ENCODE results near the gene PLB1.

PLB1 gene

DNA sequence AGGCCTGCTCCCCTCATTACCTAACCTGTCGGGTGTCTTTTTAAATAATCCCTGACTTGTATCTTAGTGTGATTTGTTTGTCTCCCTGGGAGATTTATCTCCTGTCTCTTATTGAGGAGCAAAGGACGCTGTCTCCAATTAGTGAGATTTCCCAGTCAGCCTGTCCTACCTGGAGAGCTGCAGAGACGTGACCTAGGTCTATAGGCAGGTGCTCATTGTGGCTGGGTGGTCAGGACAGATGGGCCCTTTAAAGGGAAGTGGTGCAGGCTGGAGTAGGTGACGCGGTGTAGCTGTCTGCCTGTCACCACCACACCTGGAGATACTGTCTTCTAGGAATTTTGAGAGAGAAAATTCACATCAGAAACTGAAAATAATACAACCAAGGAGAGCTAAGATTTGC lies 28.0 kb downstream of the PLB1 start:
- intact Hi-C loops (cut with DNase I), result no loop called here

DNA sequence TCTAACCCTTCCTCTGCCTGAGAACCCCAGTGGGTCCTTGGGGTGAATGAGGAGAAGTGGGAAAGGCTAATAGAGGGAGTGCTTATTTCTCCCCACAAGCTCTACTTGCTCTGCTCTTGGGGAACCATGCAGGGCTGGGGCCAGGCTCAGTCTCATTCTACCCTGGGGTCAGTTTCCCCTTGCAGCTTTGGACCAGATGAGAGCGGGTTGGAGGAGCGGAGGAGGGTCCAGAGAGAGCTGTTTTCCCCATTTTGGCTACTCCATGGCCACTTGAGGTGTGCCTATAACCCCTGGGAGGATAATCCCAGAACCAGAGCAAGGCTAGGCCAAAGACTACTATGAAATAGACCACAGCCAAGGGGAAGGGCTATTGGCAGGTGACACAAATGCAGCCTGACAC lies 29.6 kb downstream of the PLB1 start:
- intact Hi-C loops (cut with DNase I), result no loop called here

More for the DNA sequence above, 28.0 kb downstream of the PLB1 start:
- no peak for DNase-seq

DNA sequence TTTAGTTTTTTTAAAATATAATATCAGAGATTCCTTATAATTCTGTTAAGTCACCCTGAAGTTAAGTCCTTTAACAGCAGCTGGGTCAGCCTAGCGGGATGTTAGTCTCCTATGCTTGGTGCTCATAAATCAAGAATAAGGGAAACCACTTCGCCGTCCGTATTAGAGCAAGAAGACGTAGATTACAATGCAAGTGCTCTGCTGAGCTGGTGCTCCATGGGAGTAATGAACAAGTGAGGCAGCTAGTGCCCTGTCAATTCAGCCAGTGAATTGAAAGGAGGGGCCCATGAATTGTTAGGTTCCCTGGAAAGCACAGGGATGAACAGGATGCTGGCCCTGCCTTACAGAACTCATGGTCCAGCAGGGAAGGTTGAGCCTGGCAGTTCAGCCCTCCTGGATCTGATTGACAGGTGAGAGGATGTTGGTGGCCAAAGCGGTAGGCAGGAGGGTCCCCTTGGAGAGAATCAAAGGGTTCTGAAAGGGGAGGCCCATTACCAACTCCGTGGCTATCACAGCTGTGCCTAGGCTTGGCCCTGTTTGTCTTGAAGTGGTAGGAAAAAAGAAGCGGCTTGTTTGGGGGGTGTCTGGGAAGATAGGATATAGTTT lies 30.8 kb downstream of the PLB1 start:
- DNase-seq, result peak in 2 of 42 donors; percentile 28 to 30

More for the DNA sequence above, 29.6 kb downstream of the PLB1 start:
- DNase-seq, result no peak

DNA sequence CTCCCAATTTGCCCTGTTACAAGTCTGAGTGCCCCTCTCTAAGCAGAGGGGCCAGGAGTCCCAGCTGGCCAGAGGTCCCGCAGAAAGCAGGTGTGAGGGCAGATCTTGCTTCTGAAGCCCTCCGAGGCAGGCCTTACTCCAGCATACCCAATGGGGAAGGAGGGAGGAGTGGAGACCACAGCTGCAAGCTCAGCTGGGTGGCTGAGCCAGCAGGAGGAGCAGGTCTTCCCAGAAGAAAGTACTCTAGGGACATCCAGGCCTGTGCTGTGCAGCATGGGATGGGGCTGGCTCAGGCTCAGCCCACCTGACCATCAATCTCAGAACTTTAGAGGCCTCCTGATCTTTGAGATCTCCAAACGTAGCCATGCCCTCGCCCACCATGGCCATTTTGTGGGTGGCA lies 31.3 kb downstream of the PLB1 start:
- peak in 2 of 42 donors; percentile 22 to 29 for DNase-seq
- intact Hi-C loops (cut with DNase I), result no loop called here

More for the DNA sequence above, 30.8 kb downstream of the PLB1 start:
- intact Hi-C loops (cut with DNase I), result no loop called here

DNA sequence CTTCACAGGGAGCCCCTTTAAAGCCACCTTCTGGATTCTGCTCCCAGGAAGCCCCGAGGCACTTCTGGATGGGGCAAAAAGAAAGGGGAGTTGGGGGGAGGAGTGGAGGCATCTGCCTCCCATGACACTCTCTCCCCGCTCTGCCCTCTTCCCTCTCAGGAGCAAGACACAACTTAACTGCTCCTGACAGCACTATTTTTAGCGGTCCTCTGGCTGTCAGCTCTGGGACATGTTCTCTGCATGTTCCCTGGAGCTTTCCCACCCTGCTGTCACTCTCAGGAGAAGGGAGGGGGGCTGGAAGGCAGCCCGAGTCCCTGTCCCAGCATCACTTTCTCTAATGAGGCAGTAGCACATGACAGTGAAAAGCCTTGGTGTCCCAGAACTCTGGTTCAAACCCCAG lies 32.3 kb downstream of the PLB1 start:
- intact Hi-C loops (cut with DNase I), result no loop called here
- DNase-seq, result peak in 38 of 42 donors; percentile 9 to 90 (median 63)

GRCh38 chr2:28530782-28531181 lies 34.9 kb downstream of the PLB1 start:
- intact Hi-C loops (cut with DNase I), result no loop called here
- no peak for DNase-seq

- DNase-seq, result no peak
- intact Hi-C loops (cut with DNase I), result no loop called here
Measured at GRCh38 chr2:28532399-28532798, 36.5 kb downstream of the PLB1 start.

- intact Hi-C loops (cut with DNase I), result no loop called here
- DNase-seq, result peak in 1 of 42 donors; percentile 22
Measured at GRCh38 chr2:28533044-28533680, 37.3 kb downstream of the PLB1 start.

DNA sequence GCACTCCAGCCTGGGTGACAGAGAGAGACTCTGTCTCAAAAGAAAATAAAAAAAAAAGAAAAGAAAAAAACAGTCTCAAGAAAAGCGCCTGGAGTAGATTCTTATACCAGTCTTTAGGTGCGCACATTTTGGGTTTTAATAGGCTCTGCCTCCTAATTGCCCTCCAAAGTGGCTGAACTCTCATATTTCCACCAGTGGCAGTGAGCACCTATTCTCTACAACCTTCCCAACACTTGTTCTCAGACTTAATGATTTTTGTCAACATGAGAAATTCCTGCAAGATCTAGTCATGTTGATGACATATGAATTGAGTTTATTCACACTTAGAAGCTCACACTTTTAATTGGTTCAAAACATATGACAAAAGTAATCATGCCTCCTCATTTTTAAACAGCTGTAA lies 39.0 kb downstream of the PLB1 start:
- intact Hi-C loops (cut with DNase I), result no loop called here
- no peak for DNase-seq

DNA sequence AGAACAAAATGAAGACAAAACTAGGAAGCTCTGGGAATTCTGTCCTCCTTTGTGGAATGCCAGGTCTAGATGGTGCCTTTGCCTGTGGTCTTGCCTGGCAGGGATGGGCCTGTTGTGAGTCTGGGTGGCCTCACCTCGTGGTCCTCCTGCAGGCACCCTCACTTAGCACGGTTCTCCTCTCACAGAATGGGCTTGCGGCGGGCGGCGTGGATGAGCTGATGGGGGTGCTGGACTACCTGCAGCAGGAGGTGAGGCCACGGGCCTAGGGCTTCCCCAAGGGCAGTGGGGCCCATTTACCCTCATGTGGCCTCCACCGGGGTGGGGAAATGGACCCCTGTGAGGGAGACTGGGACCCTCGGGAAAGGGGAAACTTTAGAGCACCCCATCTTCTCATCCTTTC lies 42.3 kb downstream of the PLB1 start:
- intact Hi-C loops (cut with DNase I), result no loop called here
- no peak for DNase-seq

GRCh38 chr2:28538652-28539051 lies 42.8 kb downstream of the PLB1 start:
- intact Hi-C loops (cut with DNase I), result no loop called here
- DNase-seq, result peak in 2 of 42 donors; percentile 13 to 39

GRCh38 chr2:28539118-28539541 lies 43.3 kb downstream of the PLB1 start:
- DNase-seq, result peak; percentile 23 to 91 (median 77)
- intact Hi-C loops (cut with DNase I), result no loop called here

GRCh38 chr2:28543316-28544035 lies 47.6 kb downstream of the PLB1 start:
- DNase-seq, result no peak
- intact Hi-C loops (cut with DNase I), result no loop called here

GRCh38 chr2:28544036-28544346 lies 48.1 kb downstream of the PLB1 start:
- intact Hi-C loops (cut with DNase I), result no loop called here
- peak in 1 of 42 donors; percentile 19 for DNase-seq

DNA sequence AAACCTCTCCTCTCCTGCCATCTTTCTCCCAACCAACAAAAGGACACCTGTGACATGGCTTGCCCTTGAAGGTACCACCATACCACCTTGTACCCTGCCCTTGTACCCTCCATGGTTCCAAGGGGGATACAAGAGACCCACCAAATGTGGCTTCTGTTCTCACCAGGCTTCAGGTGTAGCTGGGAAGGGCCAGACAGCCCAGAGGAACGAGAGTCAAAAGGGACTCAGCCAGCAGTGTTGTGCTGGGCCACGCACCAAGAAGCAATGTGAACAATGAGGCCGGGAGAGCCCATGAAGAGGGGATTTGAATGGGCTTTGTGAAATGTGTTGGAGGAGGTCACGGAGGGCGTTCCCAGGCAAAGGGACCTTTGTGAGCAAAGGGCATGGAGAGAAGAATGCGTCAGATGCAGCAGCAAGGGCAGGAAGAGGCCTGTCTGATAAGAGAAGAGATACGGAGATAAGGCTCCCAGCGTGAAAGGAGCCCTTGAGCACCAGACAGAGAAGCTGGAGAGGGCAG lies 48.6 kb downstream of the PLB1 start:
- intact Hi-C loops (cut with DNase I), result no loop called here

GRCh38 chr2:28544922-28545589 lies 49.2 kb downstream of the PLB1 start:
- DNase-seq, result peak in 1 of 42 donors; percentile 28
- intact Hi-C loops (cut with DNase I), result no loop called here

More for the DNA sequence above, 48.6 kb downstream of the PLB1 start:
- DNase-seq, result peak in 1 of 42 donors; percentile 24

DNA sequence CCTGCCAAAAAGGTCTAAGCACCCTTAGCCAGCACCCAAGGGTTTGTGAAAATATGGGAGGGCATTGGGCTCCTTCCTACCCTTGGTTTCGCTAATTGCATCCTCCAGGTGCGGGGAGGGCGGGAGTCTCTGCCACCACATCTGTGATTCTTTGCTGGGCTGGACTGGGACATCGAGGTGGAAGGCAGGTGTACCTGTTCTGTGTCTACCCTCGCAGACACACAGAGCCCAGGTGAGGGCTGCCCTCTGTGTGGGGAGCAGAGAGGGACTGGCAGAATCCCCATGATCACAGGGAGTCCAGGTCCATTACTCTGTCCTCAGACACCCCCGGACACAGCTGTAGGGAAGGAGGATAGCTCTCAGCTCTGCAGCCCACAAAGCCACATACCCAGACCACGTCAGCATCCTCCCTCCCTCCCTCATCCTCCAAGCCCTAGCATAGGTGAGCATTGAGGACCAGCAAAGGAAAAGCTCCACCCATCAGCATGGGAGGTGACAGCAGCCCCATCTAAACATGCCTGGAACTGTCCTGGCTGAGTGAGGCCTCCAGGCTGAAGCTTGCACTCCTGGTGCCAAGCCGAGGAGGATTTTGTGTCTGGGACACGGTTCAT lies 49.8 kb downstream of the PLB1 start:
- intact Hi-C loops (cut with DNase I), result no loop called here
- peak in 1 of 42 donors; percentile 6 for DNase-seq

DNA sequence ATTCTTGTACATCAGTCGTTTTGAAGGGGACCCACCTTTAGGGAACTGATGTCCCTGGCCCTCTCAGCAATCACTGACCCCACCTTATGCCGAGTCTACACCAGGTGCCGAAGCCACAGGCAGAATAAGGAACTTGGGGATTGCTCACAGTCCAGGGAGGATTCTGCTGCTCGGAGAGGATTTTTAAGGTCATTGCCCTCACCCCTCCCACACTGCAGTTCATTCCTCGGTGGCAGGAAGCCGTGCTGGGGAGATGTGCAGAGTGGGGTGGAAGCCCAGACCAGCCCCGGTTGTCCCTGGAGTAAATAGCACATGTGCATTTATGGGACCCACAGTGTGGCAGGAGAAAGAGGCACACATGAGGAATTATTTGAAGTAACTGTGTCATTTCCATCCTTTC lies 50.4 kb downstream of the PLB1 start:
- intact Hi-C loops (cut with DNase I), result no loop called here
- DNase-seq, result no peak

DNA sequence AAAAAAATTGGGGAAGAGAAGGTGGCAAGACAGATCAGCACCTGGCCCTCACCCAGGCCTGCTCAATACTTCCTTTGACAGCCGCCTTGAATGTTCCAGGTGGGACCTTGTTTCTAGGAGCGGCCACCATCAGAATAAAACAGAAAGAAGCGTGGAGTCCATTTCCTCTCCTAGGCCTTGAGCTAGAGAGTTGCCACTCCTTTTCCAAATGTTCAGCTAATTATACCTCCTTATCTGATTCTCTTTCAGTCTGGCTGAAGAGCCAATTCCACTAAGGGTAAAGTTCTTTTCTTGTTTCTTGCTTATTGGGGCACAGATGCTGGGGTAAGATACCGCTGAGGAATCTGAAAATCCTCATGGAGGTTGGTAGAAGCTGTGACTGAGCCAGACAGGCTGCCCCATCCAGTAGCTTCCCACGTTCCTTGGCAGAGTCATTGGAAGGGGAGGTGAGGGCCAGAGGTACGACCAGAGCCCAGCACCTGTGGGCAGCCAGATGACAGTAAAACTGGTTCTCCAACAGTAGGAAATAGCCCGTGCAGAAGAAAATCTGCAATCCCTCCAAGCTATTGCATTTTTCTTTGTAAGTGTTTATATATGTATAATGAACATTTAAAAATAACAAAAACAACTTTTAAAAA lies 51.5 kb downstream of the PLB1 start:
- no peak for DNase-seq
- intact Hi-C loops (cut with DNase I), result no loop called here
